Measurements from ENCODE around the gene ADARB2.

GRCh38 chr10:1358147-1358546 lies 379.2 kb downstream of the ADARB2 start:
- TF ChIP-seq, protein P1, sequence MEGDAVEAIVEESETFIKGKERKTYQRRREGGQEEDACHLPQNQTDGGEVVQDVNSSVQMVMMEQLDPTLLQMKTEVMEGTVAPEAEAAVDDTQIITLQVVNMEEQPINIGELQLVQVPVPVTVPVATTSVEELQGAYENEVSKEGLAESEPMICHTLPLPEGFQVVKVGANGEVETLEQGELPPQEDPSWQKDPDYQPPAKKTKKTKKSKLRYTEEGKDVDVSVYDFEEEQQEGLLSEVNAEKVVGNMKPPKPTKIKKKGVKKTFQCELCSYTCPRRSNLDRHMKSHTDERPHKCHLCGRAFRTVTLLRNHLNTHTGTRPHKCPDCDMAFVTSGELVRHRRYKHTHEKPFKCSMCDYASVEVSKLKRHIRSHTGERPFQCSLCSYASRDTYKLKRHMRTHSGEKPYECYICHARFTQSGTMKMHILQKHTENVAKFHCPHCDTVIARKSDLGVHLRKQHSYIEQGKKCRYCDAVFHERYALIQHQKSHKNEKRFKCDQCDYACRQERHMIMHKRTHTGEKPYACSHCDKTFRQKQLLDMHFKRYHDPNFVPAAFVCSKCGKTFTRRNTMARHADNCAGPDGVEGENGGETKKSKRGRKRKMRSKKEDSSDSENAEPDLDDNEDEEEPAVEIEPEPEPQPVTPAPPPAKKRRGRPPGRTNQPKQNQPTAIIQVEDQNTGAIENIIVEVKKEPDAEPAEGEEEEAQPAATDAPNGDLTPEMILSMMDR (IDR thresholded peaks at IDR 0.05), result no peak
- no peak for TF ChIP-seq ZFX (IDR thresholded peaks at IDR 0.05; ENCODE audit: borderline replicate concordance)
